Measurements from ENCODE around the gene ARVCF.

The ARVCF gene

GRCh38 chr22:20060700-20061480, 44.3 kb upstream of the ARVCF start:
- no peak overlapping the region for H3K4me3 ChIP-seq (ENCODE audit: extremely low read depth, insufficient read depth, low read length, poor library complexity, severe bottlenecking)
- H3K36me3 ChIP-seq (ENCODE audit: control insufficient read depth, insufficient read depth, low read length): peaks cover 2% of the 10 kb centered on the region
- no peak overlapping the region for H3K27ac ChIP-seq (ENCODE audit: low read depth, low read length, severe bottlenecking)
- no peaks in the 10 kb centered on the region for H3K9me3 ChIP-seq (ENCODE audit: control insufficient read depth, low read length)
- peaks cover 7% of the 10 kb centered on the region for H3K4me1 ChIP-seq (ENCODE audit: control insufficient read depth, insufficient read depth, low read length, poor library complexity, severe bottlenecking)
- WGBS, 2 experiments (ENCODE audit: insufficient coverage in 2 of 2): 90 to 94% methylated on average over 7 to 9 of the region's 10 CpGs

- no peaks in the 10 kb centered on the region for H3K9me3 ChIP-seq (ENCODE audit: control insufficient read depth, low read length)
- no peak overlapping the region for H3K27ac ChIP-seq (ENCODE audit: low read depth, low read length, severe bottlenecking)
- peaks cover 8% of the 10 kb centered on the region for H3K36me3 ChIP-seq (ENCODE audit: control insufficient read depth, insufficient read depth, low read length)
- WGBS, 2 experiments (ENCODE audit: insufficient coverage in 2 of 2): 82 to 100% methylated on average over 2 to 5 of the region's 10 CpGs
- H3K4me3 ChIP-seq (ENCODE audit: extremely low read depth, insufficient read depth, low read length, poor library complexity, severe bottlenecking): no peak overlapping the region
- H3K4me1 ChIP-seq (ENCODE audit: control insufficient read depth, insufficient read depth, low read length, poor library complexity, severe bottlenecking): peaks cover 7% of the 10 kb centered on the region
Observed at GRCh38 chr22:20058989-20059770, 42.6 kb upstream of the ARVCF start.

GRCh38 chr22:20057596-20058268, 41.1 kb upstream of the ARVCF start:
- no peaks in the 10 kb centered on the region for H3K9me3 ChIP-seq (ENCODE audit: control insufficient read depth, low read length)
- H3K4me1 ChIP-seq (ENCODE audit: control insufficient read depth, insufficient read depth, low read length, poor library complexity, severe bottlenecking): peaks cover 7% of the 10 kb centered on the region
- no peak overlapping the region for H3K27ac ChIP-seq (ENCODE audit: low read depth, low read length, severe bottlenecking)
- H3K4me3 ChIP-seq (ENCODE audit: extremely low read depth, insufficient read depth, low read length, poor library complexity, severe bottlenecking): no peak overlapping the region
- H3K36me3 ChIP-seq (ENCODE audit: control insufficient read depth, insufficient read depth, low read length): peaks cover 8% of the 10 kb centered on the region
- 87 to 89% methylated on average over 7 to 8 of the region's 13 CpGs for WGBS, 2 experiments (ENCODE audit: insufficient coverage in 2 of 2)

- 92 to 95% methylated on average over 13 to 16 of the region's 16 CpGs for WGBS, 2 experiments (ENCODE audit: insufficient coverage in 2 of 2)
- no peaks in the 10 kb centered on the region for H3K9me3 ChIP-seq (ENCODE audit: control insufficient read depth, low read length)
- no peak overlapping the region for H3K4me3 ChIP-seq (ENCODE audit: extremely low read depth, insufficient read depth, low read length, poor library complexity, severe bottlenecking)
- H3K27ac ChIP-seq (ENCODE audit: low read depth, low read length, severe bottlenecking): no peak overlapping the region
- peaks cover 8% of the 10 kb centered on the region for H3K36me3 ChIP-seq (ENCODE audit: control insufficient read depth, insufficient read depth, low read length)
- no peaks in the 10 kb centered on the region for H3K4me1 ChIP-seq (ENCODE audit: control insufficient read depth, insufficient read depth, low read length, poor library complexity, severe bottlenecking)
Observed at GRCh38 chr22:20056696-20057386, 40.2 kb upstream of the ARVCF start.

GRCh38 chr22:20056161-20056560, 39.5 kb upstream of the ARVCF start:
- Histone ChIP-seq H3K4me1 (ENCODE audit: control insufficient read depth, insufficient read depth, low read length, poor library complexity, severe bottlenecking) (no peaks in the 10 kb centered on the region), H3K27ac (ENCODE audit: low read depth, low read length, severe bottlenecking) (no peak overlapping the region), H3K9me3 (ENCODE audit: control insufficient read depth, low read length) (no peaks in the 10 kb centered on the region), H3K36me3 (ENCODE audit: control insufficient read depth, insufficient read depth, low read length) (peaks cover 8% of the 10 kb centered on the region), H3K4me3 (ENCODE audit: extremely low read depth, insufficient read depth, low read length, poor library complexity, severe bottlenecking) (no peak overlapping the region)
- 92% methylated on average over 9 to 10 of the region's 10 CpGs for WGBS, 2 experiments (ENCODE audit: insufficient coverage in 2 of 2)

GRCh38 chr22:20055654-20056053, 39.0 kb upstream of the ARVCF start:
- no peaks in the 10 kb centered on the region for H3K9me3 ChIP-seq (ENCODE audit: control insufficient read depth, low read length)
- H3K4me1 ChIP-seq (ENCODE audit: control insufficient read depth, insufficient read depth, low read length, poor library complexity, severe bottlenecking): no peaks in the 10 kb centered on the region
- no peak overlapping the region for H3K27ac ChIP-seq (ENCODE audit: low read depth, low read length, severe bottlenecking)
- H3K36me3 ChIP-seq (ENCODE audit: control insufficient read depth, insufficient read depth, low read length): peaks cover 8% of the 10 kb centered on the region
- H3K4me3 ChIP-seq (ENCODE audit: extremely low read depth, insufficient read depth, low read length, poor library complexity, severe bottlenecking): no peak overlapping the region
- WGBS, 2 experiments (ENCODE audit: insufficient coverage in 2 of 2): 89 to 95% methylated on average over 13 to 15 of the region's 15 CpGs

- no peak overlapping the region for H3K4me3 ChIP-seq (ENCODE audit: extremely low read depth, insufficient read depth, low read length, poor library complexity, severe bottlenecking)
- H3K4me1 ChIP-seq (ENCODE audit: control insufficient read depth, insufficient read depth, low read length, poor library complexity, severe bottlenecking): no peaks in the 10 kb centered on the region
- H3K9me3 ChIP-seq (ENCODE audit: control insufficient read depth, low read length): no peaks in the 10 kb centered on the region
- peaks cover 8% of the 10 kb centered on the region for H3K36me3 ChIP-seq (ENCODE audit: control insufficient read depth, insufficient read depth, low read length)
- 100% methylated on average over 2 of the region's 2 CpGs for WGBS, 2 experiments (ENCODE audit: insufficient coverage in 2 of 2)
- H3K27ac ChIP-seq (ENCODE audit: low read depth, low read length, severe bottlenecking): no peak overlapping the region
Observed at GRCh38 chr22:20055144-20055543, 38.5 kb upstream of the ARVCF start.

GRCh38 chr22:20054485-20054884, 37.9 kb upstream of the ARVCF start:
- Histone ChIP-seq H3K36me3 (ENCODE audit: control insufficient read depth, insufficient read depth, low read length) (peaks cover 8% of the 10 kb centered on the region), H3K4me3 (ENCODE audit: extremely low read depth, insufficient read depth, low read length, poor library complexity, severe bottlenecking) (no peak overlapping the region), H3K27ac (ENCODE audit: low read depth, low read length, severe bottlenecking) (no peak overlapping the region), H3K9me3 (ENCODE audit: control insufficient read depth, low read length) (no peaks in the 10 kb centered on the region), H3K4me1 (ENCODE audit: control insufficient read depth, insufficient read depth, low read length, poor library complexity, severe bottlenecking) (no peaks in the 10 kb centered on the region)
- WGBS, 2 experiments (ENCODE audit: insufficient coverage in 2 of 2): 95 to 96% methylated on average over 6 of the region's 6 CpGs

GRCh38 chr22:20054034-20054427, 37.4 kb upstream of the ARVCF start:
- Histone ChIP-seq H3K9me3 (ENCODE audit: control insufficient read depth, low read length) (no peaks in the 10 kb centered on the region), H3K4me3 (ENCODE audit: extremely low read depth, insufficient read depth, low read length, poor library complexity, severe bottlenecking) (no peak overlapping the region), H3K27ac (ENCODE audit: low read depth, low read length, severe bottlenecking) (no peak overlapping the region), H3K36me3 (ENCODE audit: control insufficient read depth, insufficient read depth, low read length) (peaks cover 11% of the 10 kb centered on the region), H3K4me1 (ENCODE audit: control insufficient read depth, insufficient read depth, low read length, poor library complexity, severe bottlenecking) (no peaks in the 10 kb centered on the region)
- 96 to 98% methylated on average over 6 to 12 of the region's 12 CpGs for WGBS, 2 experiments (ENCODE audit: insufficient coverage in 2 of 2)

GRCh38 chr22:20053407-20054033, 36.9 kb upstream of the ARVCF start:
- H3K4me3 ChIP-seq (ENCODE audit: extremely low read depth, insufficient read depth, low read length, poor library complexity, severe bottlenecking): no peak overlapping the region
- 90 to 95% methylated on average over 12 to 14 of the region's 14 CpGs for WGBS, 2 experiments (ENCODE audit: insufficient coverage in 2 of 2)
- H3K36me3 ChIP-seq (ENCODE audit: control insufficient read depth, insufficient read depth, low read length): peaks cover 16% of the 10 kb centered on the region
- no peak overlapping the region for H3K27ac ChIP-seq (ENCODE audit: low read depth, low read length, severe bottlenecking)
- H3K4me1 ChIP-seq (ENCODE audit: control insufficient read depth, insufficient read depth, low read length, poor library complexity, severe bottlenecking): no peaks in the 10 kb centered on the region
- H3K9me3 ChIP-seq (ENCODE audit: control insufficient read depth, low read length): no peaks in the 10 kb centered on the region
